ENCODE data around the gene ARFRP1.

- no peak for TF ChIP-seq REST (IDR thresholded peaks at IDR 0.05; ENCODE audit: insufficient read depth in 1 of 2, low read depth in 2 of 2, low read length in 2 of 2)
- no peak for TF ChIP-seq POLR2AphosphoS5 (IDR thresholded peaks at IDR 0.05; ENCODE audit: low read depth, low read length)
- TF ChIP-seq TAF1 (IDR thresholded peaks at IDR 0.05; ENCODE audit: borderline replicate concordance, insufficient read depth, low read length): no peak
- TF ChIP-seq SIN3A (IDR thresholded peaks at IDR 0.05; ENCODE audit: borderline replicate concordance, insufficient read depth, low read length): no peak
These were observed 30.9 kb upstream of the ARFRP1 start for GRCh38 chr20:63738687-63739129.
